H1 (cell line): Measurements from ENCODE around the gene MACROD2. TPM values are rescaled to one million over a fixed set of nuclear protein-coding genes. Genes with fewer than 3 reads are reported as not detected.

Source experiments
- CTCF ChIA-PET: fragments of 300-600 bp; sonication (Branson Sonifier 250); formaldehyde crosslinking; loops from one replicate; lab custom pipeline; 2021; ENCODE audit not compliant: partially characterized antibody; lab: Charles Lee
- POLR2A ChIA-PET: fragments of 300-600 bp; sonication (Branson Sonifier 250); formaldehyde crosslinking; loops from one replicate; lab custom pipeline; 2021; ENCODE audit warnings: inconsistent platforms; ENCODE audit not compliant: partially characterized antibody; lab: Charles Lee
- DNase-seq, 2 experiments: peaks; one replicate each; pipeline versions ENCODE4 v3.0.0 to v3.0.0-alpha.2; 2010 to 2022; ENCODE audit warnings: low spot score in 2 of 2, low read depth in 1 of 2, mixed read lengths in 1 of 2
- FAIRE-seq: peaks from 2 replicates; lab custom pipeline; 2011; peaks lifted over from hg19 to GRCh38; lab: Jason Lieb, UNC
- H2AFZ ChIP-seq: 2 replicates; pipeline ENCODE4 v1.8.1; 2012; ENCODE audit warnings: low read length, inconsistent platforms
- H2AK5ac ChIP-seq: 2 replicates; pipeline ENCODE4 v1.6.1; 2013; ENCODE audit warnings: low read depth, low read length
- H2BK120ac ChIP-seq: replicated peaks from 2 replicates; pipeline ENCODE3; 2013; ENCODE audit warnings: low read depth, low read length, inconsistent platforms
- H2BK12ac ChIP-seq: 2 replicates; pipeline ENCODE4 v1.6.1; 2013; ENCODE audit warnings: low read depth, low read length
- H2BK15ac ChIP-seq: 2 replicates; pipeline ENCODE4 v1.6.1; 2013; ENCODE audit warnings: low read length
- H2BK20ac ChIP-seq: 2 replicates; pipeline ENCODE4 v1.6.1; 2013; ENCODE audit warnings: low read length
- H2BK5ac ChIP-seq: 2 replicates; pipeline ENCODE4 v1.6.1; 2013; ENCODE audit warnings: low read depth, low read length
- H3K14ac ChIP-seq: 2 replicates; pipeline ENCODE4 v1.6.1; 2013; ENCODE audit warnings: inconsistent platforms; ENCODE audit not compliant: insufficient read length
- H3K18ac ChIP-seq: 2 replicates; pipeline ENCODE4 v1.6.1; 2013; ENCODE audit warnings: low read length; ENCODE audit errors: extremely low read depth
- H3K23ac ChIP-seq: 2 replicates; pipeline ENCODE4 v1.6.1; 2013; ENCODE audit warnings: inconsistent platforms; ENCODE audit not compliant: insufficient read length
- H3K23me2 ChIP-seq: 2 replicates; pipeline ENCODE4 v1.6.1; 2013; ENCODE audit warnings: low read depth, low read length
- H3K27ac ChIP-seq: 2 replicates; pipeline ENCODE4 v1.6.1; 2011; ENCODE audit warnings: low read depth, low read length, inconsistent platforms
- H3K27me3 ChIP-seq, 4 experiments: replicated peaks in 1 of 4; 1 replicate in 1 of 4; 2 replicates in 3 of 4; pipeline versions ENCODE4 v1.6.1 to v1.8.1; 2011 to 2013; ENCODE audit warnings: low read length in 3 of 4, mild to moderate bottlenecking in 3 of 4, inconsistent platforms in 2 of 4, mixed read lengths in 2 of 4, moderate library complexity in 1 of 4; ENCODE audit not compliant: control insufficient read depth in 3 of 4, insufficient read depth in 3 of 4; ENCODE audit errors: extremely low read depth in 1 of 4
- H3K36me3 ChIP-seq, 4 experiments: 2 replicates each; pipeline versions ENCODE4 v1.6.1 to v1.8.1; 2011 to 2013; ENCODE audit warnings: mild to moderate bottlenecking in 4 of 4, low read length in 3 of 4, moderate library complexity in 2 of 4, control low read depth in 1 of 4, inconsistent platforms in 1 of 4; ENCODE audit not compliant: insufficient read depth in 4 of 4, control insufficient read depth in 2 of 4
- H3K4ac ChIP-seq: replicated peaks from 2 replicates; pipeline ENCODE3; 2013; ENCODE audit warnings: low read length, low read depth, mixed read lengths, inconsistent platforms; ENCODE audit not compliant: insufficient read length
- H3K4me1 ChIP-seq, 4 experiments: replicated peaks in 1 of 4; 1 replicate in 1 of 4; 2 replicates in 3 of 4; pipeline versions ENCODE4 v1.6.1 to v1.8.1; 2011 to 2013; ENCODE audit warnings: low read length in 3 of 4, inconsistent platforms in 2 of 4, mixed read lengths in 1 of 4; ENCODE audit not compliant: insufficient read depth in 4 of 4, control insufficient read depth in 3 of 4
- H3K4me2 ChIP-seq, 2 experiments: 2 replicates each; pipeline versions ENCODE4 v1.6.1 to v1.8.1; 2011 to 2013; ENCODE audit warnings: low read depth in 2 of 2, low read length in 2 of 2, control low read depth in 1 of 2, inconsistent platforms in 1 of 2, mild to moderate bottlenecking in 1 of 2; ENCODE audit not compliant: insufficient read depth in 1 of 2
- H3K4me3 ChIP-seq, 4 experiments: fragments of 200-600, 300-600 bp in 1 of 4; sonication (generic), shearing (Covaris generic), sonication (Bioruptor Twin) in 1 of 4; 2 replicates each; pipeline versions ENCODE4 v1.5.1 to v1.8.1; 2011 to 2016; ENCODE audit warnings: low read length in 4 of 4, low read depth in 3 of 4, control low read depth in 2 of 4, inconsistent platforms in 2 of 4, mild to moderate bottlenecking in 2 of 4, mixed read lengths in 1 of 4, moderate library complexity in 1 of 4; ENCODE audit not compliant: insufficient read depth in 2 of 4; ENCODE audit errors: extremely low read depth in 1 of 4
- H3K56ac ChIP-seq: replicated peaks from 2 replicates; pipeline ENCODE3; 2013; ENCODE audit warnings: low read depth, mild to moderate bottlenecking, mixed read lengths, low read length, inconsistent platforms; ENCODE audit not compliant: insufficient read length
- H3K79me1 ChIP-seq: 2 replicates; pipeline ENCODE4 v1.6.1; 2013; ENCODE audit warnings: low read depth, low read length, control low read depth
- H3K79me2 ChIP-seq, 2 experiments: 2 replicates each; pipeline versions ENCODE4 v1.6.1 to v1.8.1; 2012 to 2013; ENCODE audit warnings: low read length in 2 of 2, mild to moderate bottlenecking in 2 of 2, inconsistent platforms in 1 of 2; ENCODE audit not compliant: insufficient read depth in 2 of 2, control insufficient read depth in 1 of 2
- H3K9ac ChIP-seq, 4 experiments: replicated peaks in 1 of 4; 1 replicate in 1 of 4; 2 replicates in 3 of 4; pipeline versions ENCODE4 v1.6.1 to v1.8.1; 2011 to 2013; ENCODE audit warnings: low read depth in 3 of 4, low read length in 3 of 4, control low read depth in 2 of 4, mild to moderate bottlenecking in 2 of 4, moderate library complexity in 2 of 4, inconsistent platforms in 1 of 4; ENCODE audit errors: extremely low read depth in 1 of 4
- H3K9me3 ChIP-seq, 2 experiments: 2 replicates each; pipeline versions ENCODE4 v1.6.1 to v1.8.1; 2012 to 2013; ENCODE audit warnings: mild to moderate bottlenecking in 2 of 2, moderate library complexity in 2 of 2, control low read depth in 1 of 2, inconsistent platforms in 1 of 2, low read depth in 1 of 2, low read length in 1 of 2, mixed read lengths in 1 of 2; ENCODE audit not compliant: insufficient read depth in 2 of 2
- H4K20me1 ChIP-seq, 2 experiments: replicated peaks in 1 of 2; 2 replicates each; pipeline versions ENCODE3 to v1.8.1; 2011 to 2013; ENCODE audit warnings: inconsistent platforms in 2 of 2, low read length in 2 of 2, mild to moderate bottlenecking in 1 of 2; ENCODE audit not compliant: insufficient read depth in 2 of 2, control insufficient read depth in 1 of 2
- H4K5ac ChIP-seq: 2 replicates; pipeline ENCODE4 v1.6.1; 2013; ENCODE audit warnings: low read length, low read depth, mixed read lengths, inconsistent platforms; ENCODE audit not compliant: insufficient read length
- H4K8ac ChIP-seq: 2 replicates; pipeline ENCODE4 v1.8.0; 2013; ENCODE audit warnings: mild to moderate bottlenecking, moderate library complexity, low read length, inconsistent platforms; ENCODE audit not compliant: insufficient read depth; ENCODE audit errors: extremely low read depth
- H4K91ac ChIP-seq: replicated peaks from 2 replicates; pipeline ENCODE3; 2013; ENCODE audit warnings: low read length, mixed read lengths, inconsistent platforms; ENCODE audit not compliant: insufficient read length
- CHD1 ChIP-seq: IDR thresholded peaks from 2 replicates; pipeline ENCODE4 v1.6.1; 2012; ENCODE audit warnings: low read depth, low read length, improper control_type of control experiment
- CTBP2 ChIP-seq: IDR thresholded peaks from 2 replicates; pipeline ENCODE4 v1.7.0; 2011; ENCODE audit warnings: borderline replicate concordance, mild to moderate bottlenecking, moderate library complexity, mixed read lengths, low read length; ENCODE audit not compliant: insufficient read depth, insufficient read length
- EGR1 ChIP-seq: IDR thresholded peaks from 2 replicates; pipeline ENCODE4 v1.6.1; 2011; ENCODE audit warnings: low read depth, low read length, borderline replicate concordance
- NANOG ChIP-seq: IDR thresholded peaks from 2 replicates; pipeline ENCODE4 v1.6.1; 2011; ENCODE audit warnings: low read length, low read depth, mild to moderate bottlenecking, inconsistent platforms; ENCODE audit not compliant: insufficient read depth, poor library complexity, severe bottlenecking
- RAD21 ChIP-seq, 2 experiments: IDR thresholded peaks in 1 of 2; conservative IDR thresholded peaks in 1 of 2; 2 replicates each; pipeline ENCODE4 v1.6.1; 2011; ENCODE audit warnings: low read depth in 2 of 2, low read length in 2 of 2, improper control_type of control experiment in 1 of 2, inconsistent platforms in 1 of 2, mild to moderate bottlenecking in 1 of 2, moderate library complexity in 1 of 2
- RNF2 ChIP-seq: fragments of 200-900, 300-1000 bp; sonication (generic); IDR thresholded peaks from 2 replicates; pipeline ENCODE4 v1.7.1; 2016; ENCODE audit warnings: borderline replicate concordance, low read depth, mild to moderate bottlenecking, antibody characterized with exemption, low read length; ENCODE audit not compliant: poor library complexity, severe bottlenecking; ENCODE audit errors: missing control alignments
- RXRA ChIP-seq: IDR thresholded peaks from 2 replicates; pipeline ENCODE4 v1.6.1; 2011; ENCODE audit warnings: low read depth, mild to moderate bottlenecking, low read length, moderate library complexity; ENCODE audit not compliant: insufficient read depth
- SIX5 ChIP-seq: IDR thresholded peaks from 2 replicates; pipeline ENCODE4 v1.6.1; 2011; ENCODE audit warnings: mild to moderate bottlenecking, low read depth, low read length
- SP1 ChIP-seq: IDR thresholded peaks from 2 replicates; pipeline ENCODE4 v1.6.1; 2011; ENCODE audit warnings: low read depth, low read length
- SP4 ChIP-seq: IDR thresholded peaks from 2 replicates; pipeline ENCODE4 v1.6.1; 2012; ENCODE audit warnings: low read length, inconsistent platforms
- SRF ChIP-seq: IDR thresholded peaks from 2 replicates; pipeline ENCODE4 v1.6.1; 2011; ENCODE audit warnings: mild to moderate bottlenecking, low read depth, low read length, moderate library complexity
- WGBS, 2 experiments: shearing (Covaris generic) in 1 of 2; methylation state at CpG; one replicate each; pipeline versions ENCODE4 v1.1.6 to v1.1.7; 2013 to 2015; ENCODE audit warnings: low lambda C conversion rate in 2 of 2, mixed read lengths in 2 of 2, inconsistent platforms in 1 of 2, low coverage in 1 of 2, missing lambda C conversion rate in 1 of 2; ENCODE audit not compliant: insufficient replicate concordance in 2 of 2, insufficient coverage in 1 of 2, insufficient read length in 1 of 2; ENCODE audit errors: extremely low coverage in 1 of 2, missing lambda C conversion rate in 1 of 2; 5-methylcytosine and 5-hydroxymethylcytosine counted together
- polyA plus RNA-seq, 7 experiments: library from polyadenylated mRNA; depleted of rRNA in 3 of 7; stranded (reverse) in 5 of 7; unstranded in 2 of 7; fragments of >200 nt in 5 of 7; fragments of 200-250 nt in 2 of 7; gene quantifications; 1 replicate in 5 of 7; 2 replicates in 1 of 7; 4 replicates in 1 of 7; pipeline versions ENCODE4 v1.2.1 to v1.2.3, GENCODE V29; 2011 to 2013; ENCODE audit warnings: missing spikeins in 2 of 7, mixed read lengths in 2 of 7
- total RNA-seq: library from RNA; stranded (reverse); fragmentation: NEBNext Ultra II Directional; extraction: Animal tissue kit (Norgen Biotek cat#: 25700); gene quantifications from 2 replicates; pipeline ENCODE4 v1.2.1, GENCODE V29; 2021
- TF ChIP-seq, protein P1 (sequence below): IDR thresholded peaks from 2 replicates; pipeline ENCODE4 v1.6.1; 2011; ENCODE audit warnings: low read depth, mild to moderate bottlenecking, low read length; ENCODE audit not compliant: insufficient read depth
- TF ChIP-seq, protein P2 (sequence below): IDR thresholded peaks from 2 replicates; pipeline ENCODE4 v1.6.1; 2012; ENCODE audit warnings: inconsistent platforms

Gene MACROD2
- total and polyA plus RNA-seq, 2 of the 8 experiments (the other 6 are each of a cell fraction or from before 2014, with no cell fraction given): 0.70 to 3.9 TPM

DNA sequence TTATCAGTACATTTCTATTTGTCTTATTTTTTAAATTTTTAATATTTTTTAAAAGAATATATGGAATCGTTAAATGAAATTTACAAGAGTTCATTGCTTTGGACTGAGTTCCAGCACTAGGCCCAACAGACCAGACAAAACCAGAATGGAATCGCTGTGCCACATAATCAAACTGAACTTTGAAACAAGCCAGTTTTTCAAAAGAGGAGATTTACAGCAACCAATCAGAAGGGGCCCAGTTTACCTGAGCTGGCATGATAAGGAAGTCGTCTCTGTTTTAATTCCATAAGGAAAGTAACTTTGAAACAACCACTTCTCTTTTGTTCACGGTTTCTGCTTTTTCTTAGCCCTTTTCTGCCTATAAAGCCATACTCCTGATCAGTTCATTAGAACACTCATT, 635.7 kb downstream of the MACROD2 start:
- Histone ChIP-seq H3K4me3 (no peak overlapping the region), H3K79me2 (no peaks in the 10 kb centered on the region), H2BK5ac (no peak overlapping the region), H3K23ac (no peak overlapping the region), H3K36me3 (no peaks in the 10 kb centered on the region), H2BK20ac (no peak overlapping the region), H3K56ac (no peak overlapping the region), H3K79me1 (no peaks in the 10 kb centered on the region), H4K8ac (no peak overlapping the region), H4K20me1 (no peaks in the 10 kb centered on the region), H2AFZ (0 out of 2 replicates have a peak overlapping the region, but pooled peaks have one; percentile 93), H2AK5ac (no peak overlapping the region), H3K23me2 (peaks cover 2% of the 10 kb centered on the region; the same call in 1 of the 2 replicates), H4K91ac (no peak overlapping the region), H3K9me3 (no peaks in the 10 kb centered on the region), H2BK120ac (no peak overlapping the region), H3K9ac (no peak overlapping the region), H3K14ac (no peak overlapping the region), H3K4me2 (no peak overlapping the region), H3K4me1 (no peaks in the 10 kb centered on the region), H3K27me3 (no peaks in the 10 kb centered on the region), H3K18ac (no peak overlapping the region), H4K5ac (no peak overlapping the region), H2BK15ac (no peak overlapping the region), H3K27ac (no peak overlapping the region), H2BK12ac (no peak overlapping the region), H3K4ac (no peak overlapping the region)
- 91% methylated on average over 4 of the region's 4 CpGs; no CpG with 5 or more reads in 1 of the 2 experiments for WGBS, 2 experiments
- POLR2A ChIA-PET: no interaction called here
- DNase-seq (no peak), FAIRE-seq (no peak)
- CTCF ChIA-PET: no interaction called here
- TF ChIP-seq CHD1 (no peak), EGR1 (no peak), SP1 (no peak), SIX5 (no peak), RNF2 (no peak), SP4 (no peak), SRF (no peak), CTBP2 (no peak), RXRA (no peak), RAD21 (IDR thresholded peaks at IDR 0.05 in 1 of 2, conservative IDR thresholded peaks at IDR 0.05 in 1 of 2; ENCODE audit: low read depth in 2 of 2, low read length in 2 of 2) (no peak), NANOG (no peak)
- TF ChIP-seq, protein P1, sequence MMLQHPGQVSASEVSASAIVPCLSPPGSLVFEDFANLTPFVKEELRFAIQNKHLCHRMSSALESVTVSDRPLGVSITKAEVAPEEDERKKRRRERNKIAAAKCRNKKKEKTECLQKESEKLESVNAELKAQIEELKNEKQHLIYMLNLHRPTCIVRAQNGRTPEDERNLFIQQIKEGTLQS: no peak
- TF ChIP-seq, protein P2, sequence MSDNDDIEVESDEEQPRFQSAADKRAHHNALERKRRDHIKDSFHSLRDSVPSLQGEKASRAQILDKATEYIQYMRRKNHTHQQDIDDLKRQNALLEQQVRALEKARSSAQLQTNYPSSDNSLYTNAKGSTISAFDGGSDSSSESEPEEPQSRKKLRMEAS: no peak
